Measurements from ENCODE around the gene WASF3.

The WASF3 gene

DNA sequence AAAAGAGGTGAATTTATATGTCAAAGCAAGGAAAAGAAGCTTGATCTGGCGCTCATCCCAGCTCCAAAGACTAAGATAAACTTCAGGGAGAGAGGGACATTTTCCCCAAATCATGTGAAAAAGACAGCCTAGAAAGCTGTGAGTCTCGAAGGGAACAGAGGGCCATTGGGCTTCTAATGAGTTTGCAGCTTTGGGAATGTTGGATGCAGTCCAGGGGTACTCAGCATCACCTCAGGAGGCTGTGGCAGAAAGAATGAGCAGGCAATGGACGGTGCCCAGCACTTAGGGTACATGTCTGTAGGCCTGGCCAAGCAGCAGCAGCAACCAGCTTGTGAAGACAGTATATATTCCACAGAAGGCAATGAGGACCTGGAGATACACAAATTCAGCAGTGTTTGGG, 25.7 kb upstream of the WASF3 start:
- Mint-ChIP-seq H3K4me3 (no peak overlapping the region), H3K9me3 (no peaks in the 10 kb centered on the region), H3K27ac (ENCODE audit: low read depth) (no peak overlapping the region), H3K36me3 (ENCODE audit: insufficient read depth) (no peaks in the 10 kb centered on the region), H3K4me1 (no peaks in the 10 kb centered on the region), H3K27me3 (peaks cover 37% of the 10 kb centered on the region)
- no peak for ATAC-seq (replicated peaks; ENCODE audit: extremely low read depth, poor library complexity, severe bottlenecking)
- DNase-seq (ENCODE audit: low spot score in 2 of 2): no peak

GRCh38 chr13:26534036-26534726, 23.3 kb upstream of the WASF3 start:
- Mint-ChIP-seq H3K36me3 (ENCODE audit: insufficient read depth) (no peaks in the 10 kb centered on the region), H3K4me3 (no peak overlapping the region), H3K9me3 (no peaks in the 10 kb centered on the region), H3K27ac (ENCODE audit: low read depth) (no peak overlapping the region), H3K27me3 (peaks cover 32% of the 10 kb centered on the region), H3K4me1 (no peaks in the 10 kb centered on the region)
- no peak for DNase-seq (ENCODE audit: low spot score in 2 of 2)
- no peak for ATAC-seq (replicated peaks; ENCODE audit: extremely low read depth, poor library complexity, severe bottlenecking)

GRCh38 chr13:26538363-26539317, 18.8 kb upstream of the WASF3 start:
- H3K27me3 Mint-ChIP-seq: peaks cover 47% of the 10 kb centered on the region
- DNase-seq (ENCODE audit: low spot score in 2 of 2) (no peak), ATAC-seq (replicated peaks; ENCODE audit: extremely low read depth, poor library complexity, severe bottlenecking) (no peak)
- no peak overlapping the region for H3K27ac Mint-ChIP-seq (ENCODE audit: low read depth)
- H3K36me3 Mint-ChIP-seq (ENCODE audit: insufficient read depth): no peaks in the 10 kb centered on the region
- no peaks in the 10 kb centered on the region for H3K4me1 Mint-ChIP-seq
- no peak overlapping the region for H3K4me3 Mint-ChIP-seq
- no peaks in the 10 kb centered on the region for H3K9me3 Mint-ChIP-seq

- Mint-ChIP-seq H3K4me3 (no peak overlapping the region), H3K27ac (ENCODE audit: low read depth) (no peak overlapping the region), H3K36me3 (ENCODE audit: insufficient read depth) (no peaks in the 10 kb centered on the region), H3K27me3 (peaks cover 51% of the 10 kb centered on the region), H3K4me1 (no peaks in the 10 kb centered on the region), H3K9me3 (no peaks in the 10 kb centered on the region)
- no peak for DNase-seq (ENCODE audit: low spot score in 2 of 2)
- no peak for ATAC-seq (replicated peaks; ENCODE audit: extremely low read depth, poor library complexity, severe bottlenecking)
Observed at GRCh38 chr13:26539738-26540292, 17.7 kb upstream of the WASF3 start.

DNA sequence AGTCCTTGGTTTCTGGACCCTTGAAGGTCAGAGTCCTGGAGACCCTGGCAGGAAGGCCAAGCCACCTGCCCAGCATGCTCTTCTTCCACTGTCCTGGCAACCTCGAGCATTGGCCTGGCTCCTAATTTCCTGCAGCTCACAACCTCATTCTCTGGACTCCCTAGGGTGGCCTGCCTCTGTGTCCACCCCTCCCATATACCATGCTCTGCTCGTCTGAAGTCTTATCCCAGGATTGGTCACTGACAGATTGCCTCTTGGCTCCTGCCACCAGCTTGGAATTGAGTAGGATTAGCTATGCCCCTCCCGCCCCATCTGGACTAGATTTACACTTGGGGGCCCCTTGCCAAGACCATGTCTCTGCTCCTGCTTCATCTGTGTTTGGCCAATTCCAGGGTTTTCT, 17.1 kb upstream of the WASF3 start:
- peaks cover 51% of the 10 kb centered on the region for H3K27me3 Mint-ChIP-seq
- DNase-seq (ENCODE audit: low spot score in 2 of 2) (no peak), ATAC-seq (replicated peaks; ENCODE audit: extremely low read depth, poor library complexity, severe bottlenecking) (no peak)
- no peak overlapping the region for H3K4me3 Mint-ChIP-seq
- no peaks in the 10 kb centered on the region for H3K4me1 Mint-ChIP-seq
- H3K27ac Mint-ChIP-seq (ENCODE audit: low read depth): no peak overlapping the region
- H3K36me3 Mint-ChIP-seq (ENCODE audit: insufficient read depth): no peaks in the 10 kb centered on the region
- no peaks in the 10 kb centered on the region for H3K9me3 Mint-ChIP-seq

DNA sequence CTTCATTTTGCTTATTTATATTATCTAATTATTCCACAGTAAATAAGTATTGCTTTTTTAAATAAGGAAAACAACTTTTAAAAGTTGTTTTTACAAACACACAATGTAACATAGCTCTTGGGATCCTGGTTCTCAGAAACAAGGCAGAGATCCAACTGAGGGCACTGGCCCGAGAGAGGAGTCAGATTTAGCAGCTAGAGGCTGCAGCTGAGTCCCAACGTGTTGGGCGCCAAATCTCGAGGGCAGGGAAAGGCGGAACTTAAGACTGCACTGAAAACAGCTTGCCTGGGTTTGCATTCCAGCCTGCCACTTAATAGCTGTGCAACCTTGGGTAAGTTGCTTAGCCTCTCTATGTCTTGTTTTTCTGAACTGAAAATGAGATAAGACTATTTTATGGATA, 16.4 kb upstream of the WASF3 start:
- H3K4me1 Mint-ChIP-seq: no peaks in the 10 kb centered on the region
- ATAC-seq (replicated peaks; ENCODE audit: extremely low read depth, poor library complexity, severe bottlenecking): no peak

DNA sequence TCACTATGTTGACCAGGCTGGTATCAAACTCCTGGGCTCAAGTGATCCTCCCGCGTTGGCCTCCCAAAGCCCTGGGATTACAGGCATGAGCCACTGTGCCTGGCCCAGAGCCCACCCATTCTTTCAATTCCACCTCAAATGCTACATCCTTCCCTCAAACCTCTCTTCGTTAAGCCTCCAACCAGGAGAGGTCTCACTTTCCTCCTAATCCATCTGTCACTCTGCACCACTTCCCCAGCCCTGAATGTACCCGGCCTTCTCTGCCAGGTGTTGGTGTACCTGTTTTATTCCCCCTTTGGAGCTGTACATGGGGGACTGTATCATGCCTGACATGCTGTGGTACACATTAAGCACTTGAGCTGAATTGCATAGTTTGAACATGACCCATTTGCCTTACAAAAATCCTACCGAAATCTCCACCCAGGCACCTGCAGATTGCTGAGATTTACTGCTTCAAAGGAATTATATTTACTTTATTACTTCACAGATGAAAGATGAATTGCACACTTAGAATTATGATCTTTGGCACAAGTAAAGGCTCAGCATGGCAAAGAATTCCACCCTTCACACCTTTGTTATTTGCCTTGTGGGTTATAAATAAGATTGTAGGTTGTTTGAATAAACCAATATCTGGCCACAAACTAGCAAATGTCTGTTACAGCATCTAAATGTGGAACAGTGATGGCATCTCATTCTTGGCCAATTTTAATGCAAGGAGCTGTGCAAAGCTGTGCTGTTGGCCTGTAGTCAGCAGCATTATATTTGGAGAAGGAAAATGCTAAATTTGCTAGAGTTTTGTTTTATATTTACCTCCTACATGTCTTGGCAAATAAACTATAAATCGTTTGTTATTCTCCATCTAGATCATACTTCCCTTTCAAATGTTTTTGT, 15.6 kb upstream of the WASF3 start:
- no peak overlapping the region for H3K4me3 Mint-ChIP-seq
- DNase-seq (ENCODE audit: low spot score in 2 of 2) (no peak), ATAC-seq (replicated peaks; ENCODE audit: extremely low read depth, poor library complexity, severe bottlenecking) (no peak)
- H3K36me3 Mint-ChIP-seq (ENCODE audit: insufficient read depth): no peaks in the 10 kb centered on the region
- H3K27ac Mint-ChIP-seq (ENCODE audit: low read depth): no peak overlapping the region
- no peaks in the 10 kb centered on the region for H3K4me1 Mint-ChIP-seq
- peaks cover 51% of the 10 kb centered on the region for H3K27me3 Mint-ChIP-seq
- H3K9me3 Mint-ChIP-seq: no peaks in the 10 kb centered on the region

More for the DNA sequence above, 16.4 kb upstream of the WASF3 start:
- no peak overlapping the region for H3K4me3 Mint-ChIP-seq
- no peaks in the 10 kb centered on the region for H3K36me3 Mint-ChIP-seq (ENCODE audit: insufficient read depth)
- peaks cover 51% of the 10 kb centered on the region for H3K27me3 Mint-ChIP-seq
- no peak for DNase-seq (ENCODE audit: low spot score in 2 of 2)
- H3K27ac Mint-ChIP-seq (ENCODE audit: low read depth): no peak overlapping the region
- no peaks in the 10 kb centered on the region for H3K9me3 Mint-ChIP-seq

DNA sequence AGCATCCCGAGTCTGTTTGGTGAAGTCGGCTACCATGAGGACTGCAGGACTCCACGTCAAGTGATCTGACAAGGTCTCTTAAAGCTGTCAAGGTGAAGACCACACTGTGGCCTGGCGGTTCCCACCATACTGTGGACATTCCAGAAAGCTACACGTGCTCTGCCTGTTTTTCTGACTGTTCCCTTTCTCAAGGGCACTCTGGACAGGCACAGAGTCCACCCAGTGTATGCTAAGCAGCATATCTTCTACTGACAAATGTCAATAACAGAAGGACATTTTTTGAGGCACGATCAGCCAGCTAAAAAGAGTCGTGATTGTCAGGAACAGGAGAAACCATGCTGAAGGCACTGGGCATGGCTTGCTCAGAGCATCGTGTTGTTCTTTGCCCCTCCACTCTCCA, 12.8 kb upstream of the WASF3 start:
- Mint-ChIP-seq H3K27me3 (peaks cover 40% of the 10 kb centered on the region), H3K9me3 (no peaks in the 10 kb centered on the region), H3K4me3 (no peak overlapping the region), H3K4me1 (no peaks in the 10 kb centered on the region), H3K27ac (ENCODE audit: low read depth) (no peak overlapping the region), H3K36me3 (ENCODE audit: insufficient read depth) (no peaks in the 10 kb centered on the region)
- DNase-seq (ENCODE audit: low spot score in 2 of 2) (no peak), ATAC-seq (replicated peaks; ENCODE audit: extremely low read depth, poor library complexity, severe bottlenecking) (no peak)

DNA sequence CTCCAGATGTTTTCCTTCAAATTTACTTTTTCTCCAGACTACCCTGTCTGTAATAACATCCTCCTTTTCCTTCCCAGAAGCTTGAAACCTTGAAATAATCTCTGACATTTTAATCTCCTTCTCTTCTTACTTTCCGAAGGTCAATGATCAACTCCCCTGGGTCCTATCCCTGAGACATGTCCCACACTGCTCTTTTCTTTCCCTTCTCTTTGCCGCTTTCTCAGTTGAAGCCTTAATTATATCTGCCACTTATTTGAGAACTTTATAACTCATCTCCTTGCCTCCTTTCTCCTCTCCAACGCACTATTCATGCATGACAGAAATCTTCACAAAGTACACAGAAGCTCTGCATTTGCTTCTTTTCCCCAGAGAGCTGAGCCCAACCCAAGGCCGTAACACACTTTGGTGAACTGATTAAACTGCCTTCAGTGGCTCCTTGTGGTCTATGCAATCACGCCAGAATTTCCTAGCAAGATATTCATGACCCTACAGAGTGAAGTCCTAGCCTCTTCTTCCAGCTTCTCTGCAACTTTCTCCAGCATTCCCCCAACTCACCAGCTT, 9.2 kb upstream of the WASF3 start:
- Mint-ChIP-seq H3K27ac (ENCODE audit: low read depth) (no peak overlapping the region), H3K4me3 (no peak overlapping the region), H3K27me3 (peaks cover 24% of the 10 kb centered on the region), H3K9me3 (peaks cover 7% of the 10 kb centered on the region), H3K36me3 (ENCODE audit: insufficient read depth) (no peaks in the 10 kb centered on the region), H3K4me1 (no peaks in the 10 kb centered on the region)
- ATAC-seq (replicated peaks; ENCODE audit: extremely low read depth, poor library complexity, severe bottlenecking): no peak
- no peak for DNase-seq (ENCODE audit: low spot score in 2 of 2)

- ATAC-seq (replicated peaks; ENCODE audit: extremely low read depth, poor library complexity, severe bottlenecking) (no peak), DNase-seq (ENCODE audit: low spot score in 2 of 2) (no peak)
- peaks cover 29% of the 10 kb centered on the region for H3K27me3 Mint-ChIP-seq
- H3K4me1 Mint-ChIP-seq: no peaks in the 10 kb centered on the region
- no peak overlapping the region for H3K27ac Mint-ChIP-seq (ENCODE audit: low read depth)
- H3K4me3 Mint-ChIP-seq: no peak overlapping the region
- H3K9me3 Mint-ChIP-seq: peaks cover 7% of the 10 kb centered on the region
- H3K36me3 Mint-ChIP-seq (ENCODE audit: insufficient read depth): no peaks in the 10 kb centered on the region
Observed at GRCh38 chr13:26549713-26550112, 7.8 kb upstream of the WASF3 start.

- H3K4me1 Mint-ChIP-seq: no peaks in the 10 kb centered on the region
- H3K27ac Mint-ChIP-seq (ENCODE audit: low read depth): no peak overlapping the region
- H3K9me3 Mint-ChIP-seq: peaks cover 11% of the 10 kb centered on the region
- DNase-seq (ENCODE audit: low spot score in 2 of 2) (no peak), ATAC-seq (replicated peaks; ENCODE audit: extremely low read depth, poor library complexity, severe bottlenecking) (no peak)
- H3K27me3 Mint-ChIP-seq: peaks cover 46% of the 10 kb centered on the region
- H3K4me3 Mint-ChIP-seq: no peak overlapping the region
- no peaks in the 10 kb centered on the region for H3K36me3 Mint-ChIP-seq (ENCODE audit: insufficient read depth)
Observed at GRCh38 chr13:26551255-26551860, 6.1 kb upstream of the WASF3 start.
